ENCODE results near the gene TOGARAM2.

The TOGARAM2 gene

DNA sequence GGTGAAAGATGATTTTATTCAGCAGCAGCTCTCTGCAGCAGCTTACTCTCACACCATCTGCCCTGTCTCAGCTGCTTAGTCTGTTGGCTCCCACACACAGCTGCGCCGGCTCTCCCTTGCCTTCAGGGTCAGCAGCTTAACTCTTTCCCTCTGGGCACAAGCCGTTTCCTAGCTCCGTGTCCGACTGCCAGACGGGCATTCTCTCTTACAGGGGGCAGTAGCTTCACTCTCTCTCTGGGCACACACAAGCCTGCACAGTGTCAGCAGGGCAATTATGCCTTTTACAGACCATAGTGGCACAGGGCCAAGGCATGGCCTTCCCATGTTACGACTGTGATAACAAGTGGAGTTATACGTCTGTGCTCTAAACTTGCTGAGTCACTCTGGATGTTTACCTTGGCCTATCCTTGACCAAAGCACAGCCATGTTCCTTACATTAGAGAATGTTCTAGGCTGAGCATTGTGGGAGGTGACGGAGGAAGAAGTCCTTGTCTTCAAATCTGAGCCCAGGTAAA, 61.5 kb downstream of the TOGARAM2 start:
- no peak for TF ChIP-seq EZH2phosphoT487 (IDR thresholded peaks at IDR 0.05; ENCODE audit: low read depth)
- TF ChIP-seq, protein P1, sequence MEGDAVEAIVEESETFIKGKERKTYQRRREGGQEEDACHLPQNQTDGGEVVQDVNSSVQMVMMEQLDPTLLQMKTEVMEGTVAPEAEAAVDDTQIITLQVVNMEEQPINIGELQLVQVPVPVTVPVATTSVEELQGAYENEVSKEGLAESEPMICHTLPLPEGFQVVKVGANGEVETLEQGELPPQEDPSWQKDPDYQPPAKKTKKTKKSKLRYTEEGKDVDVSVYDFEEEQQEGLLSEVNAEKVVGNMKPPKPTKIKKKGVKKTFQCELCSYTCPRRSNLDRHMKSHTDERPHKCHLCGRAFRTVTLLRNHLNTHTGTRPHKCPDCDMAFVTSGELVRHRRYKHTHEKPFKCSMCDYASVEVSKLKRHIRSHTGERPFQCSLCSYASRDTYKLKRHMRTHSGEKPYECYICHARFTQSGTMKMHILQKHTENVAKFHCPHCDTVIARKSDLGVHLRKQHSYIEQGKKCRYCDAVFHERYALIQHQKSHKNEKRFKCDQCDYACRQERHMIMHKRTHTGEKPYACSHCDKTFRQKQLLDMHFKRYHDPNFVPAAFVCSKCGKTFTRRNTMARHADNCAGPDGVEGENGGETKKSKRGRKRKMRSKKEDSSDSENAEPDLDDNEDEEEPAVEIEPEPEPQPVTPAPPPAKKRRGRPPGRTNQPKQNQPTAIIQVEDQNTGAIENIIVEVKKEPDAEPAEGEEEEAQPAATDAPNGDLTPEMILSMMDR (IDR thresholded peaks at IDR 0.05; ENCODE audit: low read depth, low read length) = no peak
- Histone ChIP-seq H4K20me1 (ENCODE audit: insufficient read depth, low read length) (no peaks in the 10 kb centered on the region), H3K4me1 (ENCODE audit: low read length) (0 out of 2 replicates have a peak, but pooled peaks cover 4% of the 10 kb centered on the region), H3K36me3 (replicated peaks; ENCODE audit: low read depth, low read length) (no peaks in the 10 kb centered on the region), H3K27ac (ENCODE audit: low read length) (no peak overlapping the region), H3K27me3 (ENCODE audit: low read depth, low read length) (peaks cover 11% of the 10 kb centered on the region), H3K4me2 (ENCODE audit: low read length) (no peak overlapping the region), H3K9me3 (ENCODE audit: insufficient read depth, low read length) (no peaks in the 10 kb centered on the region), H3K4me3 (ENCODE audit: low read length) (no peak overlapping the region), H2AFZ (ENCODE audit: low read depth, low read length) (no peak overlapping the region), H3K9ac (ENCODE audit: low read length) (no peak overlapping the region), H3K79me2 (ENCODE audit: low read length) (no peaks in the 10 kb centered on the region)

DNA sequence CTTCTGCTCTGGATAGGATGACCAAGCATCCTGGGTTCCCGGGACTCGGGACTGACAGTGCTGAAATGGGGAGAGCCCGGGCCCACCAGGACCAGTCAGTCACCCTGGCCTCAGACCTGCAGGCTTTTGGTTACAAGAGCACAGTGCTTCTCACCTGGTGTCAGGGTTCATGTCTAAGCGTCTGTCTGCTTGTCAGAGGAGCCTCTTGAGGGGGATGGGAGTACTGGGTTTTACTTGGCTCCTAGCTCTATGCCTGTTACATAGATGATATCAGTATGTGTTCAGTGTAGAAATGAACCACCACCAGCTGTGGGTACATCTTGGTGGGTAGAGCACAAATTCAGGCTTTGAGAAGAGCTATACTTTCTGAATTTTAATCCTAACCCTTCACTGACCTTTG, 63.4 kb downstream of the TOGARAM2 start:
- no peak overlapping the region for H2AFZ ChIP-seq (ENCODE audit: low read depth, low read length)
- H3K4me3 ChIP-seq (ENCODE audit: low read length) = no peak overlapping the region
- no peaks in the 10 kb centered on the region for H3K79me2 ChIP-seq (ENCODE audit: low read length)
- H3K27me3 ChIP-seq (ENCODE audit: low read depth, low read length) = peaks cover 11% of the 10 kb centered on the region
- no peak overlapping the region for H3K9ac ChIP-seq (ENCODE audit: low read length)
- TF ChIP-seq, protein P1 (IDR thresholded peaks at IDR 0.05; ENCODE audit: low read depth, low read length) = no peak
- no peak for TF ChIP-seq EZH2phosphoT487 (IDR thresholded peaks at IDR 0.05; ENCODE audit: low read depth)
- H3K27ac ChIP-seq (ENCODE audit: low read length) = no peak overlapping the region
- no peaks in the 10 kb centered on the region for H4K20me1 ChIP-seq (ENCODE audit: insufficient read depth, low read length)
- H3K9me3 ChIP-seq (ENCODE audit: insufficient read depth, low read length) = no peaks in the 10 kb centered on the region
- H3K4me2 ChIP-seq (ENCODE audit: low read length) = no peak overlapping the region
- H3K36me3 ChIP-seq (replicated peaks; ENCODE audit: low read depth, low read length) = no peaks in the 10 kb centered on the region
- H3K4me1 ChIP-seq (ENCODE audit: low read length) = 0 out of 2 replicates have a peak, but pooled peaks cover 4% of the 10 kb centered on the region

DNA sequence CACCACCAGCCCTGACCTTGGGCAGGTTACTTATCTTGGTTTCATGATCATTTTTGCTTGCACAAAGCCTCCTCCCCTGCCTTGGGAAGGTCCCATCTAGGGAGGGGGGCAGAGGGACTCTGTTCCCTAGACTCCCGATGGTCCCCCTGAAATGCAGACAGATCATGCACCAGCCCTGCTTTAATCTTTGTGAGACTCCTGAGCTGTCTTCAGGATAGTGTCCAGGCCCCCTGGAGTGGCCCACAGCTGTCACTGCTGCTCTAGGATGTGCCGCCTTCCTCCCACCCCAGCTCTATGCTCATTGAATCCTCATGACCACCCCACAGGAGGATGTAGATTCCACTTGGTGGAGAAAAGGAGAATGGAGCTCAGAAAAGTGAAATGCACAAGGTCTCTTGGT, 65.2 kb downstream of the TOGARAM2 start:
- no peak overlapping the region for H3K27ac ChIP-seq (ENCODE audit: low read length)

DNA sequence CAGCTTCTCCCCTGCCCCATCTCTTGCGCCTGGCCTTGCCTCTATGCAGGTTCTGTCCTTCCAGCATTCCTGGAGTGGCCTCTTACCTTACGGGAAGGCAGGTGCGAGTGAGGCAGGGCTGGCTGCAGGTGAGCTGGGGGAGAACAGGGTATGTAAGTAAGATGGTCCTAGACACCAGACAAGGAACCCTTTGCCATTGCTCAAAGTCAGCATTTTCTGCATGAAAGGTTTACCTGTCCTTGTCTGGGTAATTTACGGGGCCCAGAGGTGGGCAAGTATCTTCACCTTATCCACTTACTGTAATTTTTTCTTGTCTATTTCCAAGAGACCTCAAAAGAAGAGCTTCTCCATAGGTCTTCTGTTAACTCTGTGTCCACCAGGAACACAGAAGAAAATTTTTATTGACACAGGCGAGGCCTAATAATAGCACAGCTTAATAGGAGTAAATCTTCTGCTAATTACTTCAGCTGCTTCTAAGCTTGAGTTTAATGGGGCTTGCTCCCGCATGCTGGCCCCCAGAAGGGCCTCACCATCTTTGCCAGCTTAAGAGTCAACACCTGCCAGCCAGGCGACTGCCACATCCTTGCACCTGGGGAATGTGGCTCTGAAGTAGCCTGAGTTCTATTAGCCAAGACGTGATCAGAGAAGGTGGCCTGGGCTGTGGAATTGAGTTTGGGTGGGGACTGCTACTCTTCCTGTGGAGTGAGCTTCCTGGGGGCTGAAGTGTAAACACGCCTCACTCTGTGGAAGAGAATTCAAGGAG, 66.2 kb downstream of the TOGARAM2 start:
- H4K20me1 ChIP-seq (ENCODE audit: insufficient read depth, low read length) = no peaks in the 10 kb centered on the region
- H3K27ac ChIP-seq (ENCODE audit: low read length) = no peak overlapping the region
- no peak overlapping the region for H3K4me3 ChIP-seq (ENCODE audit: low read length)
- no peak overlapping the region for H3K4me2 ChIP-seq (ENCODE audit: low read length)
- no peaks in the 10 kb centered on the region for H3K79me2 ChIP-seq (ENCODE audit: low read length)
- H3K27me3 ChIP-seq (ENCODE audit: low read depth, low read length) = peaks cover 11% of the 10 kb centered on the region
- H3K4me1 ChIP-seq (ENCODE audit: low read length) = no peaks in the 10 kb centered on the region
- no peak overlapping the region for H3K9ac ChIP-seq (ENCODE audit: low read length)
- no peaks in the 10 kb centered on the region for H3K9me3 ChIP-seq (ENCODE audit: insufficient read depth, low read length)
- H2AFZ ChIP-seq (ENCODE audit: low read depth, low read length) = no peak overlapping the region
- no peaks in the 10 kb centered on the region for H3K36me3 ChIP-seq (replicated peaks; ENCODE audit: low read depth, low read length)
- TF ChIP-seq, protein P1 (IDR thresholded peaks at IDR 0.05; ENCODE audit: low read depth, low read length) = no peak
- TF ChIP-seq EZH2phosphoT487 (IDR thresholded peaks at IDR 0.05; ENCODE audit: low read depth) = no peak

More for the DNA sequence above, 65.2 kb downstream of the TOGARAM2 start:
- H4K20me1 ChIP-seq (ENCODE audit: insufficient read depth, low read length) = no peaks in the 10 kb centered on the region
- TF ChIP-seq, protein P1 (IDR thresholded peaks at IDR 0.05; ENCODE audit: low read depth, low read length) = no peak
- TF ChIP-seq EZH2phosphoT487 (IDR thresholded peaks at IDR 0.05; ENCODE audit: low read depth) = no peak
- H3K27me3 ChIP-seq (ENCODE audit: low read depth, low read length) = peaks cover 11% of the 10 kb centered on the region
- H3K79me2 ChIP-seq (ENCODE audit: low read length) = no peaks in the 10 kb centered on the region
- H3K36me3 ChIP-seq (replicated peaks; ENCODE audit: low read depth, low read length) = no peaks in the 10 kb centered on the region
- H3K4me3 ChIP-seq (ENCODE audit: low read length) = no peak overlapping the region
- no peaks in the 10 kb centered on the region for H3K4me1 ChIP-seq (ENCODE audit: low read length)
- H2AFZ ChIP-seq (ENCODE audit: low read depth, low read length) = no peak overlapping the region
- H3K9me3 ChIP-seq (ENCODE audit: insufficient read depth, low read length) = no peaks in the 10 kb centered on the region
- no peak overlapping the region for H3K9ac ChIP-seq (ENCODE audit: low read length)
- no peak overlapping the region for H3K4me2 ChIP-seq (ENCODE audit: low read length)

Measured in OCI-LY3 (cell line).